ENCODE results near the gene OBSL1. TPM values are rescaled to one million over a fixed set of nuclear protein-coding genes. Genes with fewer than 3 reads are reported as not detected.

The OBSL1 gene
- total RNA-seq, 2 donors from 2014 or later = 88.7 to 151 TPM

DNA sequence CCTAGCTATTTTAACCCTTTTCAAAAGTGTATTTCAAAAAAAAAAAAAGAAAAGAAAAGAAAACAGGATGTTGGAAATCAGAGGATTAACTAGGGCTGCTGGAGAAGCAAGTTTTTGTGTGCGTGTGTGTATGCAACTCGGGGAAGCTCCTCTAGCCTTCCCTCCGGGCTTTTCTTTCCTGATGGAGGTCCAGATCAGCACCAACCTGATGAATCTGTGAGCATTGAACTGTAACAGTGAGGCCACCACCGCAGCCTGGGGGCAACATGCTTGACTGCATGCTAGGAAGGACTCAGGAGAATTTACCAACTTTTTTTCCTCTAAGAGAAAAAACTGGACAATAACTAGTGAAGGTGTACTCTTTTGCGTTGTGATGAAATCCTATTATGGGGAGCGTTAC lies 2.3 kb downstream of the OBSL1 start:
- Histone ChIP-seq H3K27me3 (replicated peaks; ENCODE audit: insufficient read depth) (no peaks in the 10 kb centered on the region), H3K27ac (no peak overlapping the region), H3K9me3 (no peaks in the 10 kb centered on the region), H3K36me3 (peaks cover 18% of the 10 kb centered on the region), H3K4me1 (ENCODE audit: control insufficient read depth in 1 of 2, low read depth in 2 of 2) (peaks cover 7 to 18% of the 10 kb centered on the region in 2 donors), H3K4me3 (no peak overlapping the region)
- TF ChIP-seq, protein P1, sequence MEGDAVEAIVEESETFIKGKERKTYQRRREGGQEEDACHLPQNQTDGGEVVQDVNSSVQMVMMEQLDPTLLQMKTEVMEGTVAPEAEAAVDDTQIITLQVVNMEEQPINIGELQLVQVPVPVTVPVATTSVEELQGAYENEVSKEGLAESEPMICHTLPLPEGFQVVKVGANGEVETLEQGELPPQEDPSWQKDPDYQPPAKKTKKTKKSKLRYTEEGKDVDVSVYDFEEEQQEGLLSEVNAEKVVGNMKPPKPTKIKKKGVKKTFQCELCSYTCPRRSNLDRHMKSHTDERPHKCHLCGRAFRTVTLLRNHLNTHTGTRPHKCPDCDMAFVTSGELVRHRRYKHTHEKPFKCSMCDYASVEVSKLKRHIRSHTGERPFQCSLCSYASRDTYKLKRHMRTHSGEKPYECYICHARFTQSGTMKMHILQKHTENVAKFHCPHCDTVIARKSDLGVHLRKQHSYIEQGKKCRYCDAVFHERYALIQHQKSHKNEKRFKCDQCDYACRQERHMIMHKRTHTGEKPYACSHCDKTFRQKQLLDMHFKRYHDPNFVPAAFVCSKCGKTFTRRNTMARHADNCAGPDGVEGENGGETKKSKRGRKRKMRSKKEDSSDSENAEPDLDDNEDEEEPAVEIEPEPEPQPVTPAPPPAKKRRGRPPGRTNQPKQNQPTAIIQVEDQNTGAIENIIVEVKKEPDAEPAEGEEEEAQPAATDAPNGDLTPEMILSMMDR (IDR thresholded peaks at IDR 0.05) = no peak
- ATAC-seq (ENCODE audit: insufficient number of reproducible peaks, low FRiP score, low read depth) (no peak), DNase-seq (ENCODE audit: low spot score) (no peak)

DNA sequence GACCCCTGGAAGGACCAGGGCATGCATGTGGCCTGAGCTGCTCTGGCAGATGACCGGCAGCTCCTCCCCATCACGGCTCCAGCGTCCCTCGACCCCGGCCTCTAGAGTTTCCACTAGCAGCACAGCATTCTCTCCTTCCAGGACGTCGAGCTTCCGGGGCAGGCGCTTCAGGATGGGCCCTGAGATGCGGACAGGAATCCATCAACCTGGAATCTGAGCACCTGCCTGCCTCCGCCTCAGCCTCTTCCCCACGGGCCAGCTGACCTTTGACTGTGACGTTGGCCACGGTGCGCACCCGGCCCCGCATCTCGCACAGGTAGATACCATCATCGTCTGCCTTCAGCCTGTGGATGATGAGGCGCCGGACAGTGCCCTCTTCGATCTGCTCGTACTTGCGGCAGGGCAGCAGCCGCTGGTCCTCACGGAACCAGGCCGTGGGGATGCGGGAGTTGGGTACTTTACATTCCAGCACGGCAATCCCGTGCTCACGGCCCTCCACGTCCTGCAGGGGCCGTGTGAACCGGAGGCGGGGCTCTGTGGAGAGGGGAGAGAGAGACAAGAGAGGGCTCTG lies 3.5 kb downstream of the OBSL1 start:
- TF ChIP-seq, protein P1 (IDR thresholded peaks at IDR 0.05) = no peak
- no peaks in the 10 kb centered on the region for H3K9me3 ChIP-seq
- no peak overlapping the region for H3K4me3 ChIP-seq
- no peak for ATAC-seq (ENCODE audit: insufficient number of reproducible peaks, low FRiP score, low read depth)
- no peak overlapping the region for H3K27ac ChIP-seq
- no peaks in the 10 kb centered on the region for H3K27me3 ChIP-seq (replicated peaks; ENCODE audit: insufficient read depth)
- peaks cover 7 to 18% of the 10 kb centered on the region in 2 donors for H3K4me1 ChIP-seq (ENCODE audit: control insufficient read depth in 1 of 2, low read depth in 2 of 2)
- DNase-seq (ENCODE audit: low spot score) = no peak
- H3K36me3 ChIP-seq = peaks cover 28% of the 10 kb centered on the region

DNA sequence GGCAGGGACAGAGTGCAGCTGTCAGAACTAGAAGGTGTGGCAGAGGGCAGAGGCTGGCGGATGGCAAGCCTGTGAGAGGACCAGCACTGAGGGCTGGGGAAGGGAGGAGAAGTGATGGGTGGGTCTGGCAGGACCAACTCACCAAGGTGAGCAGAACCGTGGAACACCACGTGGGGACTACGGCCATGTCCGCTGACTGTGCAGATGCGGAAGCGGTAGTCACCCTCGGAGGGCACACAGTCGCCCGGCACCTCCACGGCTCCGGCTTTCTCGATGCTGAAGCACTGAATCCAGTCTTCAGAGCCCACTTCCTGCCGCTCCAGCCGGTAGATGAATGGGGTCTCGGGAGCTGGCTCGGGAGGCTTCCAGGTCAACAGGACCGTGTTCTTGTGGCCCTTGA lies 4.2 kb downstream of the OBSL1 start:
- Histone ChIP-seq H3K9me3 (no peaks in the 10 kb centered on the region), H3K4me1 (ENCODE audit: control insufficient read depth in 1 of 2, low read depth in 2 of 2) (peaks cover 7 to 17% of the 10 kb centered on the region in 2 donors), H3K36me3 (peaks cover 32% of the 10 kb centered on the region), H3K4me3 (no peak overlapping the region), H3K27me3 (replicated peaks; ENCODE audit: insufficient read depth) (no peaks in the 10 kb centered on the region), H3K27ac (no peak overlapping the region)
- ATAC-seq (ENCODE audit: insufficient number of reproducible peaks, low FRiP score, low read depth) (no peak), DNase-seq (ENCODE audit: low spot score) (no peak)
- TF ChIP-seq, protein P1 (IDR thresholded peaks at IDR 0.05) = no peak

DNA sequence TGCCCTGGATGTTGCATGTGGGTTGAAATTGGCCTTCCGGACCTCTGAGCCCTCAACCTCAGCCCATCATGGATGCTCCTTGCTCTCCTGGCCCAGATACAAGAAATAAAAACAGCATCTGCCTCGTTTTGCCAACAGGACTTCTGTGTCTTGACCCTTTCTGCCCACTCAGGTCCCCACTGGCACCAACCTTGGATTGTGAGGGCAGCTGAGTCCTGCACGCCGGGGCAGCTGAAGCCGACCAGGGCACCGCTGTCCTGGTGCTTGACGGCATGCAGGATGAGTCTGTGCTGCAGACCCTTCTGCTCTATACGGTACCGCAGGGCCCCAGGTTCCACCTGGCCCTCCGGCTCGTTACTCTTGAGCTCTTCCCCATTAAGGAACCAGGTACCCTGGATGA lies 4.7 kb downstream of the OBSL1 start:
- ATAC-seq (ENCODE audit: insufficient number of reproducible peaks, low FRiP score, low read depth) (no peak), DNase-seq (ENCODE audit: low spot score) (no peak)
- Histone ChIP-seq H3K27ac (no peak overlapping the region), H3K36me3 (peaks cover 34% of the 10 kb centered on the region), H3K27me3 (replicated peaks; ENCODE audit: insufficient read depth) (no peaks in the 10 kb centered on the region), H3K4me3 (no peak overlapping the region), H3K4me1 (ENCODE audit: control insufficient read depth in 1 of 2, low read depth in 2 of 2) (peaks cover 7 to 12% of the 10 kb centered on the region in 2 donors), H3K9me3 (no peaks in the 10 kb centered on the region)
- TF ChIP-seq, protein P1 (IDR thresholded peaks at IDR 0.05) = no peak

DNA sequence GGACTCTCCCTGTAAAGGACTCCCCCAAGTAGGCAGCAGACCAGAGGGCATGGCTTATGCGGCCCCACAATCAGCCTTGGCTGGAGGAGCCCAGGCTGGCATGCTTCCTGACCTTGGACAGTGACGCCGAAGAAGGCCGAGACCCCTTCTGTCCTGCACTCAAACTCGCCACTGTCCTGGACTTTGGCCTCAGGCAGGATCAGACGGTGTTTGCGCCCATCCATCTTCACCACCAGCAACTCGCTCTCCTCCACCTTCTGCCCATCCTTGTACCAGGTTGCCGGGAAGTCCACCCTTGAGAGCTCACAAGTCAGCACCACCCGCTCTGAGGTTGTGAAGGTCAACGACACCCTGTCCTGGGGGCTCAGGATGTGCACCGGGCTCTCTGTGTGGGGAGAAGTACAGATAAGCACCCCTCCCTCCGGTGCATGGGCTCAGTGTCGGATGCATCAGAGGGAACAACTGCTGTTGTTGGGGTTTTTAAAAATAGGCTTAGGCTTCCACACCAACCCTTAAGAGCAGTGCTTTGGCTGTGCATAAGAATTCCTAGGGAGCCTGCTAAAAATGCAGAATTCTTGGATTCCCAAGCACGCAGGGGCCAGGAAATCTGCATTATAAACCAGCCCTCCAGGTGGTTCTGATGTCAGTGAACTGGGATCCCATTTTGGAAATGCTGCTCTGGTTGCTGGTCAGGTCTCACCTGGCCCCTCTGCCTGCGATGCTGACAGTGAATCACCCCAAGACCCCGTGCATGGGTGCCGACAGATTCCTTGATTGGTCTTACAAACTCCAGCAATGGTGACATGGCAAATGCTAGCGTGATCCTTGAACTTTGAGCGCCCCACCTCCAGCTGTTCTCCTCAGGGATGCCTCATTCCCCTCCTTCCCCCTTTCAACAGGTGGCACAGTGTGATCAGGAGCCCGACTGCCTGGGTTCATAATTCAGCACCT lies 5.9 kb downstream of the OBSL1 start:
- H3K36me3 ChIP-seq = peaks cover 34% of the 10 kb centered on the region

More for the DNA sequence above, 5.9 kb downstream of the OBSL1 start:
- H3K4me1 ChIP-seq (ENCODE audit: control insufficient read depth in 1 of 2, low read depth in 2 of 2) = peaks cover 7 to 9% of the 10 kb centered on the region in 2 donors
- TF ChIP-seq, protein P1 (IDR thresholded peaks at IDR 0.05) = no peak
- H3K4me3 ChIP-seq = no peak overlapping the region
- DNase-seq (ENCODE audit: low spot score) = no peak
- no peak for ATAC-seq (ENCODE audit: insufficient number of reproducible peaks, low FRiP score, low read depth)
- no peaks in the 10 kb centered on the region for H3K9me3 ChIP-seq
- no peak overlapping the region for H3K27ac ChIP-seq
- H3K27me3 ChIP-seq (replicated peaks; ENCODE audit: insufficient read depth) = no peaks in the 10 kb centered on the region
